Measurements from ENCODE around the gene ATXN7L3. TPM values are rescaled to one million over a fixed set of nuclear protein-coding genes. Genes with fewer than 3 reads are reported as not detected.
"Not testable (repeated sequence)": the region's sequence is repeated elsewhere in the genome, so short reads cannot be mapped to it uniquely, and the experiment has no call there.

The ATXN7L3 gene
- total RNA-seq, 2 experiments from 2014 or later = 63.4 to 69.7 TPM

DNA sequence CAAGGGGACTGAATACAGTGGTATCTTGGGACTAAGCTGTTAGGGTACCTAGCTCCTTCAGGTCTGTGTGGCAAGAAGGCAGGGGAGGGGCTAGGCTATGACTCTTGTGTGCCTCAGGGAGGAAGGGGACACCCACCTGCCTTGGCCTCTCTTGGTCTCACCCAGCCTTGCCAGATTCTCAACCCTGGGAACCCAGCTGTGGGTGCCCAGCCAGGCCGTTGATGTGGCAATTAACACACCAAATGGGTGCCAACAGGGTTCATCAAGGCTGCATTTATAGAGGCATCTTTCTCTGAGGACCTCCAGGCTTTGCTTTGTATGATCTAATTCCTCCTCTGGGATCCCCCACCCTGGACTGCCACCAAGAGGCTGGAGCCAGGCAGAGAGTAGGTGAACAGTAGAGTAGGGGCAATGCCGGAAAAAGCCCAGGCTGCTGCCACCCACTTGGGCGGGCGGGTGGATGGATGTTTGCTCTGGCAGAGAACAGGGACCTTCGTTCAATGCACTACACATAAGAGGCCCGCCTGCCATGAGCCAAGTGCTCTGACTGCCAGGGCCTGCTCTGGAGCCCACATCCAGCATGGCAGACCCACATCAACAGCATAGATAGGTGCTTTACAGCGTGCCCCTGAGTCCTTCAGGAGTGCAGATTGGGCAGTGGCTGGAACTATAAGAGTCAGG lies 32.4 kb downstream of the ATXN7L3 start:
- ChIA-PET POLR2A (no interaction called here), CTCF (interaction anchor here (0.6 to 1.6 kb wide), 8 partner anchors 12 to 287 kb away, joined by 3 to 22 read pairs (median 4); partner anchors contain the start of gene TMUB2)
- intact Hi-C loops (cut with micrococcal nuclease) = no loop called here
- Mint-ChIP-seq H3K4me1 (ENCODE audit: low read depth) (peaks cover 9% of the 10 kb centered on the region), H3K27ac (no peak overlapping the region), H3K9me3 (no peaks in the 10 kb centered on the region), H3K36me3 (no peaks in the 10 kb centered on the region), H3K27me3 (no peaks in the 10 kb centered on the region), H3K4me3 (no peak overlapping the region)
- no peak for DNase-seq

GRCh38 chr17:44164476-44164875 lies 35.2 kb downstream of the ATXN7L3 start:
- Mint-ChIP-seq H3K27me3 (no peaks in the 10 kb centered on the region), H3K27ac (no peak overlapping the region), H3K36me3 (peaks cover 3% of the 10 kb centered on the region), H3K4me3 (no peak overlapping the region), H3K9me3 (no peaks in the 10 kb centered on the region), H3K4me1 (ENCODE audit: low read depth) (peaks cover 12% of the 10 kb centered on the region)
- no peak for DNase-seq
- ChIA-PET POLR2A (no interaction called here), CTCF (no interaction called here)
- intact Hi-C loops (cut with micrococcal nuclease) = no loop called here

DNA sequence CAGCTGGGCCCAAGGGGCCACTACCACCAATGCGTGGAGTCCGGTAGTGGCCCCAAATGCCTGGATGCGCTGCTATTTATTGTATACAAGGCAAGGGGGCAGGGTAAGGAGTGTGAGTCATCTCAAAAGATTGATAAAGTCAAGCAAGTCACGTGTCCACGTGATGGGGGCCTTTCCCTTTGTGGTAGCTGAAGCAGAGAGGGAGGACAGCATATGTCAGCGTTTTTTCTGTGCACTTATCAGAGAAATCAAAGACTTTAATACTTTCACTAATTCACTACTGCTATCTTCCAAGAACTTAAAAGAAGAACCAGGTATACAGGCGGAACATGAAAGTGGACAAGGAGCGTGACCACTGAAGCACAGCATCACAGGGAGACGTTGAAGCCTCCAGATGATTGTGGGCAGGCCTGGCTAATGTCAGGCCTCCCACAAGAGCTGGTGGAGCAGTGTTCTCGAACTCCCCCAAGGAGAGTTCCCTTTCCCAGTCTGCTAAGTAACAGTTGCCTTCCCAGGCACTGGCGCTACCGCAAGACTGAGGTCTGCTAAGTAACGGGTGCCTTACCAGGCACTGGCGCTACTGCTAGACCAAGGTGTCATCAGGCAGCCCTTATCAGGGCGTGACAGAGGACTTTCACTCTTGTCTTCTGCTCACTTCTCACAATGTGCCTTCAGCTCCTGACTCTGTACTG lies 40.0 kb downstream of the ATXN7L3 start:
- H3K27me3 Mint-ChIP-seq = no peaks in the 10 kb centered on the region
- peaks cover 9% of the 10 kb centered on the region for H3K36me3 Mint-ChIP-seq
- peak; percentile 63 for DNase-seq
- CTCF ChIA-PET = interaction anchor here (0.6 to 0.9 kb wide), 4 partner anchors 9 to 625 kb away, joined by 3 to 5 read pairs (median 3); no protein-coding TSS in a partner anchor
- no peak overlapping the region for H3K4me3 Mint-ChIP-seq
- POLR2A ChIA-PET = interaction anchor here (0.8 kb wide), 1 partner anchor 90 kb away, joined by 3 read pairs; no protein-coding TSS in a partner anchor
- H3K4me1 Mint-ChIP-seq (ENCODE audit: low read depth) = peaks cover 6% of the 10 kb centered on the region
- H3K27ac Mint-ChIP-seq = no peak overlapping the region
- intact Hi-C loops (cut with micrococcal nuclease) = no loop called here
- no peaks in the 10 kb centered on the region for H3K9me3 Mint-ChIP-seq

DNA sequence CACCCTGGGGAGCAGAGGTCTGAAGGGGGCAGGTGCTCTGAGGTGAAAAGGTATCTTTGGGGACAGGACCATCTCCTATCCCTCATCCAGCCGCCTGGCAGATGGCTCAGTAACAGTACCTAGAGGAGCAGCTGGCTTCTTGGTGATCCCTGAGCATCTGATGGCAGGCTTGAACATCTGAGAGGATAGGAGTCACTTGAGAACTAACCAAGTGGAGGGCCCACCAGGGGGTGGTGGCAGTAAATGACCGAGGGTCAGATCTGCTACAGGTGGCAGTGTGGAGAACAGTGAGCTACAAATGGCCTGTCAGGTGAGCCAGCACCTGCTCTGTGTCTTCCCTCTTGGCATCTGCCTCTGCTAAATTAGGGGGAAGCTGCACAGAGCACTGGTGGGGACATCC lies 44.2 kb downstream of the ATXN7L3 start:
- no peak for DNase-seq
- peaks cover 14% of the 10 kb centered on the region for H3K36me3 Mint-ChIP-seq
- no peaks in the 10 kb centered on the region for H3K9me3 Mint-ChIP-seq
- H3K4me3 Mint-ChIP-seq = no peak overlapping the region
- intact Hi-C loops (cut with micrococcal nuclease) = no loop called here
- H3K27me3 Mint-ChIP-seq = no peaks in the 10 kb centered on the region
- ChIA-PET POLR2A (interaction anchor here (1.0 kb wide), 1 partner anchor 19 kb away, joined by 3 read pairs; no protein-coding TSS in a partner anchor), CTCF (interaction anchor here (0.7 to 1.7 kb wide), 3 partner anchors 9 to 209 kb away, joined by 3 to 7 read pairs (median 5); no protein-coding TSS in a partner anchor)
- H3K27ac Mint-ChIP-seq = no peak overlapping the region
- H3K4me1 Mint-ChIP-seq (ENCODE audit: low read depth) = peaks cover 6% of the 10 kb centered on the region

DNA sequence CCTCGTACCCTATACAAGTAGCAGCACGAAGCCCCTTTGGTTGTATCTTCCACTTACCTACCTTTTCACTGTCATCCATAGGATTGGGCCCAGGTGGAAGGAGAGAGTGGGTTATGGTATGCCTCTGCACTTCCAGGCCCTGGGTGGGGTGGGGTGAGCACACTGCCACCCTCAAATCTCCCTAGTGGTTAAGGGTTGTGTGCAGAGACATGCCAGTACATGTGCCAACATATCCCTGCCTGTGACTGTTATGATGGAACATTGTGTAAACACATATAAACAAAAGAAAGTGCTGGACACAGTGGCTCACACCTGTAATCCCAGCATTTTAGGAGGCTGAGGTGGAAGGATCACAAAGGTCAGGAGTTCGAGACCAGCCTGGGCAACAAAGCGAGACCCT lies 46.8 kb downstream of the ATXN7L3 start:
- Mint-ChIP-seq H3K4me1 (ENCODE audit: low read depth) (no peaks in the 10 kb centered on the region), H3K27me3 (no peaks in the 10 kb centered on the region), H3K4me3 (no peak overlapping the region), H3K27ac (no peak overlapping the region), H3K36me3 (peaks cover 18% of the 10 kb centered on the region), H3K9me3 (no peaks in the 10 kb centered on the region)
- ChIA-PET POLR2A (no interaction called here), CTCF (interaction anchor here (1.4 kb wide), 1 partner anchor 15 kb away, joined by 3 read pairs; no protein-coding TSS in a partner anchor)
- no peak for DNase-seq
- intact Hi-C loops (cut with micrococcal nuclease) = no loop called here

DNA sequence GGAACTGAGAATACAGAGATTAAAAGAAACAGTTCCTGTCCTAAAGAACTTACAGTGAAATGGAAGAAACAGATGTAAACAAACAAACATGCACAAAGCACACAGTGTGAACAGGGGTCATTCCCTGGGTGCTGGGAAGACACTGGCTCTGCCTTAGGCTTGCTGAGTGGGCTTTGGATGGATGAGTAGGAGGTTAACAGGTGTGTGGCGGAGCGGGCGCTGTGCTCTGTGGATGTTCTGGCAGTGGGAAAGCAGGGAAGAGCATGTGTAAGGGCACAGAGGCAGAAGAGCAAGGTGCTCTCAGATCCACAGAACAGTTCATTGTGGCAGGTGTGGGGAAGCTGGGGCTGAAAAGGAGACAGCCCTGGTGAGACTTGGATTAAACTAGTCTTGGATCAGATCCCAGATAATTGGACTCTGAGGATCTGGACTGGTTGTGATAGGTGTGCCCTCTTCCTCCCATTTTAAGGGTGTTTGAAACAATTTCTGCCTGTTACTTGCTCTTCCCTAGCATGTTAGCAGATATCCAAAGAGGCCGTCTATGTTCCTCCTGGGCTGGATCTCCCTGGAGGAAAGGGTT lies 49.8 kb downstream of the ATXN7L3 start:
- no peak overlapping the region for H3K4me3 Mint-ChIP-seq
- ChIA-PET CTCF (interaction anchor here (1.1 to 1.3 kb wide), 4 partner anchors 11 to 38 kb away, joined by 3 to 4 read pairs (median 4); no protein-coding TSS in a partner anchor), POLR2A (no interaction called here)
- no peak overlapping the region for H3K27ac Mint-ChIP-seq
- no peak for DNase-seq
- H3K9me3 Mint-ChIP-seq = no peaks in the 10 kb centered on the region
- peaks cover 31% of the 10 kb centered on the region for H3K36me3 Mint-ChIP-seq
- H3K4me1 Mint-ChIP-seq (ENCODE audit: low read depth) = no peaks in the 10 kb centered on the region
- intact Hi-C loops (cut with micrococcal nuclease) = no loop called here
- no peaks in the 10 kb centered on the region for H3K27me3 Mint-ChIP-seq

DNA sequence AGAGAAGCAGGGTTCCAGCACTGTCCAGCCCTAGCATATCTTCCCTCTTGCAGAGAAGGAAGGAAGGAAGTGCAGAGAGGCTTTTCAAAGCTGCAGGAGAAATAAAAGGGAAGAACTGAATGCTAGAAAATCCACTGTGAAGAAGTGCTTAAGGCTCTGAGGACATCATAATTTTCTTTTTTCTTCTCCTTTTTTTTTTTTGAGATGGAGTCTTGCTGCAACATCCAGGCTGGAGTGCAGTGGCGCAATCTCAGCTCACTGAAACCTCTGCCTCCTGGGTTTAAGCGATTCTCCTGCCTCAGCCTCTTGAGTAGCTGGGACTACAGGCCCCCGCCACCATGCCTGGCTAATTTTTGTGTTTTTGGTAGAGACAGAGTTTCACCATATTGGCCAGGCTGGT lies 50.6 kb downstream of the ATXN7L3 start:
- intact Hi-C loops (cut with micrococcal nuclease); H3K4me1 Mint-ChIP-seq (ENCODE audit: low read depth); H3K27me3 Mint-ChIP-seq; H3K9me3 Mint-ChIP-seq; H3K27ac Mint-ChIP-seq; H3K4me3 Mint-ChIP-seq; DNase-seq: not testable (repeated sequence)
- CTCF ChIA-PET = interaction anchor here (0.7 to 3.8 kb wide), 4 partner anchors 19 to 61 kb away, joined by 3 to 10 read pairs (median 4); partner anchors contain the start of gene HDAC5
- peaks cover 31% of the 10 kb centered on the region for H3K36me3 Mint-ChIP-seq
- POLR2A ChIA-PET = interaction anchor here (0.7 kb wide), 1 partner anchor 41 kb away, joined by 3 read pairs; no protein-coding TSS in a partner anchor

- Mint-ChIP-seq H3K4me1 (ENCODE audit: low read depth) (no peaks in the 10 kb centered on the region), H3K27ac (no peak overlapping the region), H3K4me3 (no peak overlapping the region), H3K9me3 (no peaks in the 10 kb centered on the region), H3K36me3 (peaks cover 29% of the 10 kb centered on the region), H3K27me3 (no peaks in the 10 kb centered on the region)
- CTCF ChIA-PET = interaction anchor here (3.8 kb wide), 1 partner anchor 62 kb away, joined by 10 read pairs; no protein-coding TSS in a partner anchor
- intact Hi-C loops (cut with micrococcal nuclease) = no loop called here
- POLR2A ChIA-PET = no interaction called here
- no peak for DNase-seq
These were observed 51.9 kb downstream of the ATXN7L3 start for GRCh38 chr17:44147812-44148211.

- no peak overlapping the region for H3K4me3 Mint-ChIP-seq
- intact Hi-C loops (cut with micrococcal nuclease) = no loop called here
- peaks cover 27% of the 10 kb centered on the region for H3K36me3 Mint-ChIP-seq
- no peaks in the 10 kb centered on the region for H3K27me3 Mint-ChIP-seq
- H3K9me3 Mint-ChIP-seq = no peaks in the 10 kb centered on the region
- ChIA-PET POLR2A (no interaction called here), CTCF (interaction anchor here (1.1 to 3.8 kb wide), 4 partner anchors 9 to 208 kb away, joined by 3 to 10 read pairs (median 6); no protein-coding TSS in a partner anchor)
- DNase-seq = no peak
- H3K4me1 Mint-ChIP-seq (ENCODE audit: low read depth) = peaks cover 2% of the 10 kb centered on the region
- H3K27ac Mint-ChIP-seq = no peak overlapping the region
These were observed 53.0 kb downstream of the ATXN7L3 start for GRCh38 chr17:44146375-44147346.

DNA sequence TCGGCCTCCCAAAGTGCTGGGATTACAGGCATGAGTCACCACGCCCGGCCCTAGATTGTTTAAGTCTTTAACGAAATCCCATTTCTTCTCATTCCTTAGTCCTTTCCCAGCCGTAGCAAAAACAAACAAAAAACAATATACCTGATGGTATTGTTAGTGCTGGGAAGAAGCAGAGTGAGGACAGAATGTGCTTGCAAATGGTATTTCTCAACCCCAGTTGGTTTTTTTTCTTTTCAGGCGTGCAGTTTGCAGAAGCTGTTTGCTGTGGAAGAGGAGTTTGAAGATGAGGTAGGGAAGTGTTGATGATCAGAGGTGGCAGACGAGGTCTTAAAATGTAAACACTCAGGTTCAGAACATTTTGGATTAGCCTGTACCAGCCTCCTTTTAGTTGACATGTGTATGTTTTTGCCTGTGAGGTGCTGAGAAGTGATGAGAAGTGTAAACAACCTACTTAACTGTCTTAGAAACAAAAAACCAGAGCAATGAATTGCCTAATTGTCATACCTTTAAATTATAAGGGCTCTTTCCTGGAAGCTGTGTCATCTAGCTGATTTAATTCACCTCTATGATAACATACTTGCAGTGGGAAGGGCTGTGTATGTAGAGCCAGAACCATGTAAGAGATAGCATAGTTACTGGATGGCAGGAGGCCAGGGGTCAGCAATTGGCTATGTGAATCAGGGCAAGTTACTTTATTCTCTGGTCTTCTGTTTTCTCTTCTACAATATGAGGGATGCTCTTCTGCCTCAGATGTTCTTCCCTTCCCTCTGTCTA lies 54.5 kb downstream of the ATXN7L3 start:
- Mint-ChIP-seq H3K27ac (no peak overlapping the region), H3K4me1 (ENCODE audit: low read depth) (peaks cover 8% of the 10 kb centered on the region), H3K27me3 (peaks cover 2% of the 10 kb centered on the region), H3K9me3 (no peaks in the 10 kb centered on the region), H3K4me3 (no peak overlapping the region), H3K36me3 (peaks cover 25% of the 10 kb centered on the region)
- intact Hi-C loops (cut with micrococcal nuclease) = no loop called here
- DNase-seq = no peak
- ChIA-PET POLR2A (no interaction called here), CTCF (interaction anchor here (0.9 to 3.8 kb wide), 3 partner anchors 11 to 65 kb away, joined by 3 to 10 read pairs (median 5); no protein-coding TSS in a partner anchor)

DNA sequence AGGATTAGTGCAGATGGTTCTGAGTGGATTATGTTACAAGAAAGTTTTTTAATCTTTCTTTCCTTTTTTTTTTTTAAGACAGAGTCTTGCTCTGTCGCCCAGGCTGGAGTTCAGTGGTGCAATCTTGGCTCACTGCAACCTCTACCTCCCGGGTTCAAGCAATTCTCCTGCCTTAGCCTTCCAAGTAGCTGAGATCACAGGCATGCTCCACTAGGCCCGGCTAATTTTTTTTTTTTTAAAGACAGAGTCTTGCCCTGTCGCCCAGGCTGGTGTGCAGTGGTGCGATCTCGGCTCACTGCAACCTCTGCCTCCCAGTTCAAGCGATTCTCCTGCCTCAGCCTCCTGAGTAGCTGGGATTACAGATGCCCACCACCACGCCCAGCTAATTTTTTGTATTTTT lies 55.8 kb downstream of the ATXN7L3 start:
- DNase-seq; CTCF ChIA-PET; H3K4me3 Mint-ChIP-seq; H3K27me3 Mint-ChIP-seq; H3K4me1 Mint-ChIP-seq (ENCODE audit: low read depth); H3K27ac Mint-ChIP-seq; intact Hi-C loops (cut with micrococcal nuclease); H3K9me3 Mint-ChIP-seq: not testable (repeated sequence)
- POLR2A ChIA-PET = interaction anchor here (0.6 to 1.2 kb wide), 2 partner anchors 20 to 66 kb away, joined by 3 to 4 read pairs; partner anchors contain the start of gene HDAC5
- peaks cover 21% of the 10 kb centered on the region for H3K36me3 Mint-ChIP-seq

Measured in activated CD4-positive, alpha-beta memory T cell treated with anti-CD3 and anti-CD28 coated beads for 36 hours (primary cell).